ENCODE measurements around the gene NBPF1. TPM values are rescaled to one million over a fixed set of nuclear protein-coding genes. Genes with fewer than 3 reads are reported as not detected.
"Not testable (repeated sequence)": the region's sequence is repeated elsewhere in the genome, so short reads cannot be mapped to it uniquely, and the experiment has no call there.

Gene NBPF1
- total RNA-seq, 4 donors from 2014 or later = 10.0 to 23.5 (median 10.7) TPM

DNA sequence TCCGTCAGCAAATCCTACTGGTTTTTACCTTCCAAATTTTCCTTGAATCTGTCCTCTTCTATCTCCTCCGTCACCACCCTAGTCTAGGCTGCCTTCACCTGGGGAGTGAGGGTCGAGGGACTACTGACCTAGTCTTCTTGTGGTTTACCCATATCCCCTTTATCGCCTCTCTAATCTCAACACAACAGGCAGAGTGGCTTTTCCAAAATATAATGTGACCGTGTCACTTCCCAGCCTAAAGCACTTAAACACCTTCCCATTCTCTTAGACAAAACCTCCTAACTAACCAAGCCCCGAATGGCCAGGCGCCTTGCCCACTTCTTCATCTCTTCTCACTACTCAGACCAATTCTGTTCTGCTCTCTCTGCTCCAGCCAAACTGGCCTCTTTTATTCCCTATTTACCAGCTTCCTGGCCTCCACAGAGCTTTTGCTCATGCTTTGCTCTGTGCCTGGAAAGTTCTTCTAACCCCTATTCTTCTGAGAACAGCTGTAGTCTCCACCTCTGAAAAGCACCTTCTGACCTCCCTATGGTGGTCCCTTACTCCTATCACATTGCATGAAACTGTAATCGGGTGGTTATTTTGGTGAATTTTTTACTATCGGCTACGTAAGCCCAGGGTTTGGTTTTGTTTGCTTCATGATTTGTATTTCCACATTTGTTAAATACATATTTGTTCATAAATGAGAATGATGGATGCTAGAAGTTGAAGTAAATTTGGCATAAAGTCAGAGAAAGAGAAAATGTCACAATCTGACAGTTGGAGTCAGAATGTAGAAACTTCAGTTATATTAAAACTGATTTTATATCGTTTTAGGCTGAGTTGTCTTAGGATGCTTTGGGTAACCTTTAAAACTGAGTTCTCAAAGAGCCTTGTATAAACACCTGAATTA is 1.2 kb upstream of the NBPF1 start:
- peaks cover 0 to 7% (median 0%) of the 10 kb centered on the region in 4 donors for H3K27me3 ChIP-seq
- peaks cover 10 to 33% (median 12%) of the 10 kb centered on the region in 3 donors for H3K4me1 ChIP-seq
- H3K9me3 ChIP-seq = no peaks in the 10 kb centered on the region
- 75 to 79% methylated on average over 11 of the region's 11 CpGs for WGBS, 2 donors
- no peak for DNase-seq
- intact Hi-C loops (cut with DNase I) = no loop called here
- TF ChIP-seq POLR2A (IDR thresholded peaks at IDR 0.05) = no peak
- no peak for TF ChIP-seq CTCF (IDR thresholded peaks at IDR 0.05)
- H3K27ac ChIP-seq = no peak overlapping the region
- H3K4me3 ChIP-seq = no peak overlapping the region
- H3K36me3 ChIP-seq = peaks cover 0 to 20% (median 0%) of the 10 kb centered on the region in 3 donors

DNA sequence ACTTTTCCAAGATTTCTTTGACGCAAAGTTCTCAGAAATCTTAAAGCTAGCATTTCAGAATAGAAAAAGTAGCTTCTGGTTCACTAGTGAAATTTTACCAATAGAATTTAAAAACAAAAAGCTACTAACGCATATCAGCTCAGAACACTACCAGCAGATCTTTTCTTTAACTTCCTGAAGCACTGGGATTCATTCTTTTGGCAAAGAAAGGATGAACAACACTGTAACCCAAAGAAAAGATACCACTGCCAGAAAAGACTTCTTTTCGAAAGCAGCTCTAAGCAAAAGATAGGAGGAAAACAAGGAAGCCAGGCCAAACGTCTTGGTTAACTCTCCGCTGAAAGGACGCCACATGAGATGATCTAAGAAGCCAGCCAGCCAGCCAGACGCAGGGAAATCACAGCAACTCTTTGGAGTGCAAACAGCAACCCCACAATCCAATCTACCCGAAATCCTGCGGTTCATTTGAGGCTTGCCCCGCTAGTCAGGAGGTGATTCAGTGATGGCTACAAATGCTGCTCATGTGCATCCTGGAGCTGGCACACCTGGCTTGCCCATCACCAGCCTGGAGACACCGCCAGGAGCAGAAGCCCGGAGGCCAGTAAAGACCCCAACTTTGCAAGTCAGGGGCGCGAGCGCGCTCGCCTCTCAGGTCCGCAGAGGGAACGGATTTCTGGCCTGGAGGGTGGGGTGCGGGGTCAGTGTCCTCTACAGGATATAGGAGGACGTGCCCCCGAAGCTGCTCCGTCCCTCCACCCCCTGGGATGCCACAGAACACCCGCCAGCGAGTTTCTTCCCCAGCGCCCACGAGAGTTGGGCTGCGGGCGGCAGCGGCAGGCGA is 812 bp downstream of the NBPF1 start:
- WGBS, 2 donors = 4 to 5% methylated on average over 31 of the region's 31 CpGs
- peaks cover 0 to 7% (median 0%) of the 10 kb centered on the region in 4 donors for H3K27me3 ChIP-seq
- H3K9me3 ChIP-seq = no peaks in the 10 kb centered on the region
- DNase-seq = no peak
- no peak for TF ChIP-seq POLR2A (IDR thresholded peaks at IDR 0.05)
- TF ChIP-seq CTCF (IDR thresholded peaks at IDR 0.05) = peak in 1 of 6 experiments; percentile 7
- H3K4me3 ChIP-seq = peak overlapping the region; percentile 38 to 68 (median 50)
- H3K27ac ChIP-seq = peak overlapping the region; percentile 43 to 81 (median 75)
- intact Hi-C loops (cut with DNase I) = no loop called here
- H3K36me3 ChIP-seq = peaks cover 0 to 17% (median 10%) of the 10 kb centered on the region in 3 donors
- peaks cover 10 to 33% (median 12%) of the 10 kb centered on the region in 3 donors for H3K4me1 ChIP-seq

- H3K9me3 ChIP-seq; intact Hi-C loops (cut with DNase I); H3K27me3 ChIP-seq; DNase-seq: not testable (repeated sequence)
- WGBS, 2 donors = 74 to 79% methylated on average over 8 of the region's 8 CpGs
- peak overlapping the region in 3 of 4 donors; percentile 48 to 68 (median 51) for H3K4me3 ChIP-seq
- H3K4me1 ChIP-seq = peaks cover 10 to 33% (median 12%) of the 10 kb centered on the region in 3 donors
- H3K36me3 ChIP-seq = peaks cover 0 to 20% (median 14%) of the 10 kb centered on the region in 3 donors
- peak overlapping the region; percentile 43 to 81 (median 75) for H3K27ac ChIP-seq
Observed at GRCh38 chr1:16611981-16612331, 1.4 kb downstream of the NBPF1 start.

DNA sequence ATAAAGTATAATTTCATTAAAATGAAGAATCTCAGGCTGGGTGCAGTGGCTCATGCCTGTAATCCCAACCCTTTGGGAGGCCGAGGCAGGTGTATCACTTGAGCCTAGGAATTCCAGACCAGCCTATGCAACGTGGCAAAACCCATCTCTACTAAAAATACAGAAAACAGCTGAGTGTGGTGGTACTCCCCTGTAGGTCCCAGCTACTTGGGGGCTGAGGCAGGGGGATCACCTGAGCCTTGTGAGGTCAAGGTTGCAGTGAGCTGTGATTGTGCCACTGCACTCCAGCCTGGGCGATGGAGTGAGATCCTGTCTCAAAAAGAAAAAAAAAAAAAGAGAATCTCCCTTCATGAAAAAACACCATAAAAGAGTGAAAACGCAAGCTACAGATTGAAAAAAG is 2.2 kb downstream of the NBPF1 start:
- H3K27me3 ChIP-seq; intact Hi-C loops (cut with DNase I); H3K4me3 ChIP-seq; DNase-seq; H3K9me3 ChIP-seq: not testable (repeated sequence)
- Histone ChIP-seq H3K27ac (peak overlapping the region in 1 of 4 donors; percentile 79), H3K36me3 (peaks cover 0 to 26% (median 18%) of the 10 kb centered on the region in 3 donors), H3K4me1 (peaks cover 10 to 33% (median 12%) of the 10 kb centered on the region in 3 donors)
- 75 to 86% methylated on average over 4 of the region's 4 CpGs for WGBS, 2 donors

- Histone ChIP-seq H3K4me1 (peaks cover 10 to 33% (median 12%) of the 10 kb centered on the region in 3 donors), H3K36me3 (peaks cover 0 to 32% (median 18%) of the 10 kb centered on the region in 3 donors)
- 94% methylated on average over 5 of the region's 5 CpGs for WGBS, 2 donors
- H3K27ac ChIP-seq; intact Hi-C loops (cut with DNase I); H3K4me3 ChIP-seq; H3K9me3 ChIP-seq; DNase-seq; H3K27me3 ChIP-seq: not testable (repeated sequence)
Observed at GRCh38 chr1:16610553-16610952, 2.8 kb downstream of the NBPF1 start.

GRCh38 chr1:16609761-16610160 is 3.6 kb downstream of the NBPF1 start:
- H3K27ac ChIP-seq; DNase-seq; H3K4me3 ChIP-seq; H3K27me3 ChIP-seq; intact Hi-C loops (cut with DNase I); H3K9me3 ChIP-seq: not testable (repeated sequence)
- 74 to 76% methylated on average over 4 of the region's 4 CpGs for WGBS, 2 donors
- Histone ChIP-seq H3K36me3 (peaks cover 0 to 40% (median 22%) of the 10 kb centered on the region in 3 donors), H3K4me1 (peaks cover 10 to 33% (median 12%) of the 10 kb centered on the region in 3 donors)

Measured in esophagus squamous epithelium (tissue), 5 donors.